Right hindlimb (tissue), 1 donor: ENCODE data around the gene YIF1B.
A peak's percentile ranks its signal among the peaks of the same experiment; 100 is the strongest.
"Not testable (repeated sequence)": the region's sequence is repeated elsewhere in the genome, so short reads cannot be mapped to it uniquely, and the experiment has no call there.

Experiments used
- DNase-seq: peaks from one replicate; pipeline ENCODE4 v3.0.0-alpha.2; 2018

Gene YIF1B

GRCh38 chr19:38270587-38271167 is 45.1 kb downstream of the YIF1B start:
- DNase-seq, result no peak

- DNase-seq, result no peak
These were observed 47.2 kb downstream of the YIF1B start for GRCh38 chr19:38268539-38268938.

- DNase-seq, result no peak
These were observed 47.8 kb downstream of the YIF1B start for GRCh38 chr19:38267761-38268483.

- no peak for DNase-seq
These were observed 48.7 kb downstream of the YIF1B start for GRCh38 chr19:38266981-38267597.

GRCh38 chr19:38265921-38266429 is 49.8 kb downstream of the YIF1B start:
- no peak for DNase-seq

- DNase-seq, result no peak
These were observed 50.4 kb downstream of the YIF1B start for GRCh38 chr19:38265213-38265861.

GRCh38 chr19:38264486-38265212 is 51.1 kb downstream of the YIF1B start, which contains the start of gene SPINT2:
Gene SPINT2, plus strand, starts transcription at chr19:38264573. Its CDS starts 320 bp downstream, at chr19:38264893.
- DNase-seq, result no peak

GRCh38 chr19:38263689-38264485 is 51.9 kb downstream of the YIF1B start:
- DNase-seq, result no peak

GRCh38 chr19:38262585-38263268 is 53.0 kb downstream of the YIF1B start:
- no peak for DNase-seq

- DNase-seq, result not testable (repeated sequence)
These were observed 53.8 kb downstream of the YIF1B start for GRCh38 chr19:38261942-38262341.

- DNase-seq, result peak; percentile 52
These were observed 60.2 kb downstream of the YIF1B start for GRCh38 chr19:38255383-38256014.

- DNase-seq, result no peak
These were observed 62.0 kb downstream of the YIF1B start for GRCh38 chr19:38253788-38254187.
